Measurements from ENCODE around the gene UGT1A5.

Gene UGT1A5

GRCh38 chr2:233780771-233781170 is 68.1 kb downstream of the UGT1A5 start:
- no peaks in the 10 kb centered on the region for H3K36me3 ChIP-seq (ENCODE audit: low read depth)
- ATAC-seq (ENCODE audit: low read depth): no peak
- no peaks in the 10 kb centered on the region for H3K9me3 ChIP-seq (ENCODE audit: severe bottlenecking)
- H3K4me1 ChIP-seq (ENCODE audit: insufficient read depth, poor library complexity, severe bottlenecking): no peaks in the 10 kb centered on the region
- H3K4me3 ChIP-seq (ENCODE audit: severe bottlenecking): no peak overlapping the region
- no peak for TF ChIP-seq CTCF (IDR thresholded peaks at IDR 0.05; ENCODE audit: poor library complexity, severe bottlenecking)
- H3K27ac ChIP-seq (ENCODE audit: poor library complexity, severe bottlenecking): no peak overlapping the region
- no peak for DNase-seq (ENCODE audit: low spot score)
- no peaks in the 10 kb centered on the region for H3K27me3 ChIP-seq (ENCODE audit: insufficient read depth, poor library complexity, severe bottlenecking)

GRCh38 chr2:233789554-233789953 is 76.8 kb downstream of the UGT1A5 start:
- Histone ChIP-seq H3K4me3 (ENCODE audit: severe bottlenecking) (no peak overlapping the region), H3K36me3 (ENCODE audit: low read depth) (no peaks in the 10 kb centered on the region), H3K9me3 (ENCODE audit: severe bottlenecking) (no peaks in the 10 kb centered on the region), H3K4me1 (ENCODE audit: insufficient read depth, poor library complexity, severe bottlenecking) (no peaks in the 10 kb centered on the region), H3K27ac (ENCODE audit: poor library complexity, severe bottlenecking) (no peak overlapping the region), H3K27me3 (ENCODE audit: insufficient read depth, poor library complexity, severe bottlenecking) (no peaks in the 10 kb centered on the region)
- no peak for DNase-seq (ENCODE audit: low spot score)
- TF ChIP-seq CTCF (IDR thresholded peaks at IDR 0.05; ENCODE audit: poor library complexity, severe bottlenecking): no peak
- no peak for ATAC-seq (ENCODE audit: low read depth)

GRCh38 chr2:233791151-233791882 is 78.6 kb downstream of the UGT1A5 start:
- ATAC-seq (ENCODE audit: low read depth): no peak
- no peaks in the 10 kb centered on the region for H3K36me3 ChIP-seq (ENCODE audit: low read depth)
- no peaks in the 10 kb centered on the region for H3K9me3 ChIP-seq (ENCODE audit: severe bottlenecking)
- no peaks in the 10 kb centered on the region for H3K4me1 ChIP-seq (ENCODE audit: insufficient read depth, poor library complexity, severe bottlenecking)
- H3K27ac ChIP-seq (ENCODE audit: poor library complexity, severe bottlenecking): no peak overlapping the region
- no peaks in the 10 kb centered on the region for H3K27me3 ChIP-seq (ENCODE audit: insufficient read depth, poor library complexity, severe bottlenecking)
- TF ChIP-seq CTCF (IDR thresholded peaks at IDR 0.05; ENCODE audit: poor library complexity, severe bottlenecking): no peak
- H3K4me3 ChIP-seq (ENCODE audit: severe bottlenecking): no peak overlapping the region
- no peak for DNase-seq (ENCODE audit: low spot score)

- Histone ChIP-seq H3K4me1 (ENCODE audit: insufficient read depth, poor library complexity, severe bottlenecking) (no peaks in the 10 kb centered on the region), H3K36me3 (ENCODE audit: low read depth) (no peaks in the 10 kb centered on the region), H3K9me3 (ENCODE audit: severe bottlenecking) (no peaks in the 10 kb centered on the region), H3K4me3 (ENCODE audit: severe bottlenecking) (no peak overlapping the region), H3K27me3 (ENCODE audit: insufficient read depth, poor library complexity, severe bottlenecking) (no peaks in the 10 kb centered on the region), H3K27ac (ENCODE audit: poor library complexity, severe bottlenecking) (no peak overlapping the region)
- TF ChIP-seq CTCF (IDR thresholded peaks at IDR 0.05; ENCODE audit: poor library complexity, severe bottlenecking): no peak
- ATAC-seq (ENCODE audit: low read depth) (no peak), DNase-seq (ENCODE audit: low spot score) (no peak)
Observed at GRCh38 chr2:233791883-233792329, 79.2 kb downstream of the UGT1A5 start.

GRCh38 chr2:233792720-233793119 is 80.0 kb downstream of the UGT1A5 start:
- ATAC-seq (ENCODE audit: low read depth): no peak
- Histone ChIP-seq H3K4me1 (ENCODE audit: insufficient read depth, poor library complexity, severe bottlenecking) (no peaks in the 10 kb centered on the region), H3K36me3 (ENCODE audit: low read depth) (no peaks in the 10 kb centered on the region), H3K9me3 (ENCODE audit: severe bottlenecking) (no peaks in the 10 kb centered on the region), H3K27ac (ENCODE audit: poor library complexity, severe bottlenecking) (no peak overlapping the region), H3K27me3 (ENCODE audit: insufficient read depth, poor library complexity, severe bottlenecking) (no peaks in the 10 kb centered on the region), H3K4me3 (ENCODE audit: severe bottlenecking) (no peak overlapping the region)
- no peak for TF ChIP-seq CTCF (IDR thresholded peaks at IDR 0.05; ENCODE audit: poor library complexity, severe bottlenecking)
- no peak for DNase-seq (ENCODE audit: low spot score)
